Amygdala (tissue), 56 donors: ENCODE data around the gene DYNC2I2.
A peak's percentile ranks its signal among the peaks of the same experiment; 100 is the strongest.
"Not testable (repeated sequence)": the region's sequence is repeated elsewhere in the genome, so short reads cannot be mapped to it uniquely, and the experiment has no call there.

Experiments used
- DNase-seq, 56 donors: peaks; one replicate each; lab custom pipeline; 2025; lab: John Stamatoyannopoulos, UW

The DYNC2I2 gene

GRCh38 chr9:128656416-128657343 is at the start of gene DYNC2I2:
Gene DYNC2I2 (minus strand): TSS chr9:128656847. CDS start chr9:128656726, 121 bp downstream.
- DNase-seq = peak; percentile 36 to 97 (median 86)

DNA sequence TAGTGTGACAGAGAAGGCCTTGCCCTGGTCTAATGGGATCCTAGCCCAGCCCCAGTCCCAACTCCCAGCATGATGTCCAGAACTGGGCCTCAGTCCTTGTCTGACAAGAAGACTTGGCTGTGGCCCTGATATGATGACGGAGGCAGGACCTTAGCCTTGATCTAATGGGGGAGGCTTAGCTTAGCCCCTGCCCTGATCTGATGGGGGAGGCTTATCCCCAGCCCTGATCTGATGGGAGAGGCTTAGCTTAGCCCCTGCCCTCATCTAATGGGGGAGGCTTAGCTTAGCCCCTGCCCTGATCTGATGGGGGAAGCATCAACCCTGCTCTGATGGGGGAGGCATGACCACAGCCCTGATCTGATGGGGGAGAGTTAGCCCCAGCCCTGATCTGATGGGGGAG is 49.4 kb upstream of the DYNC2I2 start:
- DNase-seq = no peak

- no peak for DNase-seq
These were observed 48.7 kb upstream of the DYNC2I2 start for GRCh38 chr9:128705051-128705965.

DNA sequence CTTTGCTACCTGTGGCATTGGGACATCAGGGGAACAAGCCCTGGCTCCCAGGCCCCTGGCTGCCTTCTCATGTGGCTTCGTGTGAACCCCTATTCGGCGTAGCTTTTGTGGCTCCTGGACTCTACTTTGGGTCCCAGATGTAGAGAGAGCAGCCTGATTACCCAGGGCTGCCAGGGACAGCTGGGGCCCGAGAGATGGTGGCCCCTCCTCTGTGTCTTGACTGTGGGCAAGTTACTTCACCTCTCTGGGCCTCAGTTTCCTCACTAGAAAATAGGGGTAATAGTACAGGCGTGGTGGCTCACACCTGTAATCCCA is 47.7 kb upstream of the DYNC2I2 start:
- no peak for DNase-seq

DNA sequence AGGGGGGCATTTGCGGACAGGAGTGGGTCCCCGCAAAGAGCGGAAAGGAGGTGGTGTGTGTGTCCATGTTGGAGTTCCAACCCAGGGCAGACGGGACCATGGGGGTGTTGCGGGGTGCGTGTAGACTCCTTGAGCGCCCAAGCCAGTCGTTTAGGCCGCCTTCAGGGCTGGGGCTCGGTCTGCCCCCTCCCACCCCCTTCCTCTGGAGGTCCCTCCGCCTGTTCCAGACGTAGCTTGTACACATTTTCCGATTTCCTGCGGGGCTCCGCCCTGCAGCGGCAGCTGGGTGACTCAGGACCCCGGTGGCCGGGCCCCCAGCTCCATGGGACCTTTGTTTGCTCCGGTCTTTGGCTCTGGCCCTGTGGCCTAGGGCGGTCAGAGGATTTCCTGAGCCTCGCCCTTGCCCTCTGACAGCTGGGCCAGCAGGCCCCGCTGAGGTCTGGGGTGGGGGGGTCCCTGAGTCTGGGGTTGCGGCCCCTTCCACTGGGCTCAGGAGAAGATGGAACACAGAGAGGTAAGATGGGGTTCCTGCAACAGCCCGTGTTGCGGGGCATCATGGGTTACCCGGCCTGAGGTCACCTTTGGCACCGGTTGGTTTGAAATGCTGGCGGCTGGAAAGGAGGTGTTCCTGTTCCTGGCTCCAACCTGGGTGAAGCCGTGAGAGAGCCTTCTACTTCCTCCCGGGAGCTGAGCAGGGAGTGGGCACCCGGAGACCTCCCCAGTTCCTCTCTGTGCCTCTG is 47.1 kb upstream of the DYNC2I2 start:
- no peak for DNase-seq

DNA sequence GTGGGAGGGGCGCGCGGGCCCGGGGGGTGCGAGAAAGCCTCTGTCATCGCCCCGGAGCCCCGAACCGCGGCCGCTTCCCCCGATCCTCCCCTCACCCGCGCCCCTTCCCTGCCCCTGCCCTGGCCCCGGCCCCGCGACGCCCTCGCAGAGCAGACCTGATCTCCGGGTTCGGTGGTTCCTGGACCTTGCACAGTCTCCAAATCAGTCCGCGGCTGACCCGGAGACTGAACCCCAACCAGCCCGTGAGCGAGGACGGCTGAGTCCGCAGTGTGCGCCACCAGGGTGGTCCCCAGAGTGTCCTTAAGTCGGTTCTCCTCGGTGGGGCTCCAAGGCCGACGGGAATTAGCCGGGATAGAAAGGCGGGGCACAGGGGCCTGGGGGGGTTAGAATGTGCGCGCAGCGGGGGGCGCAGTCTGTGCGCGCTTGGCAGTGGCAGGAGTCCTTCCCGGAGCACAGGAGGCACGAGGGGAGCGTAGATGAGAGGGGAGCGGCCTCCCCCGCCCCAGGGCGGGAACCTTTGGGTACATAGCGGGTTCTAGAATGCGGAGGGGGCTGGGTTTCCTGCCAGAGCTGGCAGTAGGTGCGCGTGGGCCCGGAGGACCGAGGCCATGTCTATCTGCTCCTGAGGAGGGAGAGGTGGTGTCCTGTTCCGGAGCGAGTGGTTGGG is 46.4 kb upstream of the DYNC2I2 start:
- no peak for DNase-seq

DNA sequence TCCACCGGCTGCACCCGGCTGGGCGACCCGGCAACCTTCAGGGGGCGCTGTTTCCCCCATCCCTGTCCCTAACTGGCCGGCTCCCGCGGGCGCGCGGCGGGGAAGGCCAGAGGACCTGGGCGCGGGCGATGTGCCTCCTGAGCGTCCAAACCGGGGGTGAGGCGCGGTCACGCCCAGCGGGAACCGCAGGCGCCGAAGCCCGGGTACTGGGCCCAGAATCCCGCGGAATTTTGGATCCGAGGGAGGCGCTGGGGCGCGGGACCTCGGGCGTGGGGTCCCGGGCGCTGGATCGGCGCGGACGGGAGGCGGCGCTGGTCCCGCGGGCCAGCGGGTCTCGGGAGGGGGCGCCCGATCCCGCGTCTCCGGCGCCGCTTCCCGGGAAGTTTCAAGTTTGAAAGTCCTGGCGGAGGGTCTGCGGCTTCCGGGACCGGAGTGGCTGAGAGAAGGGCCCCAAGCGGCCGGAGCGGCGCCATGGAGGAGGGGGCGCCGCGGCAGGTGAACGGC is 45.9 kb upstream of the DYNC2I2 start, which contains the start of gene PKN3:
Gene PKN3 (plus strand): TSS at position 59 of the 504 bp plus-strand sequence. CDS start 413 bp downstream, at position 472.
- peak in 38 of 56 donors; percentile 11 to 82 (median 57) for DNase-seq

DNA sequence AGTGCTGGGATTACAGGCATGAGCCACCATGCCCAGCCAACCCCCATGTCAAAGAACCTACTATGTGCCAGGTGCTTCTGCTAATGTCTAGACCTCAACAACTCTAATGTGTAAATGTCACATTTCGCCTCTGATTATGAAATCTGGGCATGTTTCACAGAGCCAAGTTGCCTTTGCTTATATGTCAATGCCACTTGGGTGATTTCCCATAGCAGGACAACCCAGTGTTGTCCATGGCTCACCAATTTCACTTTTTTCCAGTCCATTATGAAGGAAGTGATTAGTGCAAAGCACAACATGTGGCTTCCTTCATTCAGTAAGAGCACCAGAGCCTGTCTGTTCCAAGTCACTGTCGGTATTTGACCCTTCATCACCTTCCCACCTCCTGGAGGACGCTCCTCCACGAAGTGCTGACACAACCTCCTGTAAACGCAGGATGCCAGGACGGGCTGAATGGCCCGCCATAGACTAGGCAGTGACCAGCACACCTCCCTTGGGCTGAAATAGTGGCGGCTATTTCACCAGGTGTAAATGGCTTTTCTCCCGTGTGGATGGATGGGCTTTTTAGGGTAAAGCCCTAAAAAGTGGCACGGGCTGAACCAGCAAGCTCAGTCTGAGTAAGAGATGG is 44.7 kb upstream of the DYNC2I2 start:
- no peak for DNase-seq

DNA sequence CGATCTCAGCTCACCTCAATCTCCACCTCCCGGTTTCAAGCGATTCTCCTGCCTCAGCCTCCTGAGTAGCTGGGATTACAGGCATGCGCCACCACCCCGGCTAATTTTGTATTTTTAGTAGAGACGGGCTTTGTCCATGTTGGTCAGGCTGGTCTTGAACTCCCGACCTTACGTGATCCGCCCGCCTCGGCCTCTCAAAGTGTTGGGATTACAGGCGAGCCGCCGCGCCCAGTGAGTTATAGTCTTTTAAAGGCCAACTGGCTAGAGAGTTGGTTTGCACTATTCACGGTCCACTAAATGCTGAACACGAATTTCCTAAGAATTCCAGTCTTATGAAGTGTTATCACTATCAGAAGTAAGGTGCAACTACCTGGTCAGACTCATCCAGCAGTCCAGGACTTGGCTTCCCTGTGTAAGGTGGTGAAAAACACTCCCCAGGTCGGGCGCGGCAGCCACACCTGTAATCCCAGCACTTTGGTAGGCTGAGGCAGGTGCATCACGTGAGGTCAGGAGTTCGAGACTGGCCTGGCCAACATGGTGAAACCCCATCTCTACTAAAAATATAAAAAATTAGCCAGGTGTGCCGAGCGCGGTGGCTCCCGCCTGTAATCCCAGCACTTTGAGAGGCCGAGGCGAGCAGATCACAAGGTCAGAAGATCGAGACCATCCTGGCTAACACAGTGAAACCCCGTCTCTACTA is 42.6 kb upstream of the DYNC2I2 start:
- DNase-seq = not testable (repeated sequence)

DNA sequence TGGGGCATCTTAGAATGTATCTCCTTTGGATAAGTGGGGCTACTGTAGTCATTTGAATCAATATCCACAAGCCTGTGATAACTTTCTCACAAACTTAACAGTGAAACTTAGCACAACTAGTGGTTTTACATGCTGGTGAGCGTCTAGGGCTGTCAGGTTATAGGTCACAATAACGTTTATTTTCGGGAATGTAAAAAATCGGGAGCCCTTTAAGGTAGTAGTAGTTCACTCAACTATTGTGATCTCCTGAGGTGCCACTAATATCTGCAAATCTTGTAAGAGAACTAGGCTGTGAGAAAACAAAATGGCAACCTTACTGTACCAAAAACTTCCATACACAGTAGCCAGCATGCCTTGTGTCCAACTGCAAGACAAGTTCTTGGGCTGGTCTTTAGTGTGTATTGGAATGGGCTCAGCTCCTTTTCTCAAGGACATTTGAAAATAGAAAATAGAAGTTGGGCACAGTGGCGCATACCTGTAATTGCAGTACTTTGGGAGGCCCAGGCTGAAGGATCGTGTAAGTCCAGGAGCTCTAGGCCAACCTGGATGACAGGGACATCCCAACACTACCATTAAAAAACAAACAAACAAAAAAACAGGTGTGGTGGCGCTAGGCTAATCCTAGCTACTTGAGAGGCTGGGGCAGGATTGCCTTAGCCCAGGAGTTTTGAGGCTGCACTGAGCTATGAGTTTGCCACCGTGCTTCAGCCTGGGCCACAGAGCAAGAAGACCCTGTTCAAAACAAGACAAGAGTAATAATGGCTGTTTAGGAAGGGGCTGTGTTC is 40.5 kb upstream of the DYNC2I2 start:
- DNase-seq = no peak

GRCh38 chr9:128694344-128694743 is 37.7 kb upstream of the DYNC2I2 start:
- no peak for DNase-seq

DNA sequence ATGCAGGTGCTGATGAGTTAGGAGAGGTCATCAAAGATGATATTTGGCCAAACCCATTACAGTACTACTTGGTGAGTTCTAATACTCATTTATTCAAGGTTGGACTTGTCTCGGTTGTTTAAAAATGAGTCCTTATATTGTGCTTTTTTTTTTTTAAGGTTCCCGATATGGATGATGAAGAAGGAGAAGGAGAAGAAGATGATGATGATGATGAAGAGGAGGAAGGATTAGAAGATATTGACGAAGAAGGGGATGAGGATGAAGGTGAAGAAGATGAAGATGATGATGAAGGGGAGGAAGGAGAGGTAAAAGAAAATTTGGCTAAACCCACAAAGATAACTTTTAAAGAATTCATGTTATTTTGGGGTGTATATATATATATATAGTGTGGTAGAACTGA is 37.1 kb upstream of the DYNC2I2 start:
- not testable (repeated sequence) for DNase-seq

GRCh38 chr9:128690684-128691034 is 34.0 kb upstream of the DYNC2I2 start:
- DNase-seq = no peak

GRCh38 chr9:128689820-128690683 is 33.4 kb upstream of the DYNC2I2 start:
- DNase-seq = peak in 26 of 56 donors; percentile 2 to 59 (median 34)

DNA sequence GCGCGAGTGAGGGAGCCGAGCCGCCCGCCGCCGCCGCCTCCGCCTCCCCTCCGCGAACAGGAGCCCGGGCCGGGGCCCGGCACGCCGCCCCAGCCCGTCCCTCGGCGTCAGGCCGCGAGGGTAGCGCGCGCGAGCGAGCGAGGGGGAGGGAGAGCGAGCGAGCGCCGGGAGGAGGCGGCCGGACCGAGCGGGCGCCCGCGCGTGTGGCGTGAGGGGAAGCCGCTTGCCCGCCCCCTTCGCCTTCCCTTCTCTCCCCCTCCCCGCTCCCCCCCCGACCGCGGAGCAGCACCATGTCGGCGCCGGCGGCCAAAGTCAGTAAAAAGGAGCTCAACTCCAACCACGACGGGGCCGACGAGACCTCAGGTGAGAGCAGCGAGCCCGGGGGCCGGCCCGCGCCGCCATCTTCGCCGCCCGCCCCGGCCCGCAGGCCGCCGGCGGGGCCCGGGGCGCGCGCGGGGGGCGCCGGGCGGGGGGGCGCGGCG is 32.7 kb upstream of the DYNC2I2 start:
- peak in 19 of 56 donors; percentile 9 to 86 (median 62) for DNase-seq

GRCh38 chr9:128688501-128689292 is 32.0 kb upstream of the DYNC2I2 start, which contains the start of gene SET:
Gene SET (plus strand): TSS chr9:128689222. CDS start chr9:128689583, 361 bp downstream.
- peak; percentile 31 to 93 (median 81) for DNase-seq
